GM13976 (cell line): ENCODE data around the gene TDP1.

Source experiments
- DNase-seq: peaks from one replicate; pipeline ENCODE4 v3.0.0; 2012; ENCODE audit warnings: low spot score
- CTCF ChIP-seq: IDR thresholded peaks from 2 replicates; pipeline ENCODE4 v1.5.1; 2012; ENCODE audit warnings: borderline replicate concordance, mild to moderate bottlenecking; ENCODE audit not compliant: insufficient read depth; ENCODE audit errors: extremely low read depth, missing control alignments, control extremely low read depth
- in situ Hi-C: fragments of 300-500 bp; cut with MboI; formaldehyde crosslinking; loops from one replicate; pipeline ENCODE4 v1.12.0; 2022; ENCODE audit warnings: low sequenced_read_pairs, mixed read lengths, inconsistent platforms; ENCODE audit not compliant: unreplicated experiment

TDP1 gene

GRCh38 chr14:89960914-89961313 lies 5.2 kb downstream of the TDP1 start:
- DNase-seq = no peak
- no peak for TF ChIP-seq CTCF
- in situ Hi-C loops = no loop called here

- no peak for DNase-seq
- in situ Hi-C loops = no loop called here
These were observed 7.7 kb downstream of the TDP1 start for GRCh38 chr14:89963288-89963978.

GRCh38 chr14:89965839-89966238 lies 10.1 kb downstream of the TDP1 start:
- DNase-seq = no peak
- in situ Hi-C loops = no loop called here
- TF ChIP-seq CTCF = no peak

More at GRCh38 chr14:89963288-89963978, 7.7 kb downstream of the TDP1 start:
- no peak for TF ChIP-seq CTCF

- peak; percentile 69 for TF ChIP-seq CTCF
- in situ Hi-C loops = loop anchor here (10.0 kb wide), 1 partner anchor 261 kb away; no protein-coding TSS in a partner anchor
- peak; percentile 61 for DNase-seq
These were observed 17.6 kb downstream of the TDP1 start for GRCh38 chr14:89973234-89973823.

- no peak for DNase-seq
- no peak for TF ChIP-seq CTCF
- in situ Hi-C loops = loop anchor here (10.0 kb wide), 1 partner anchor 257 kb away; no protein-coding TSS in a partner anchor
These were observed 21.9 kb downstream of the TDP1 start for GRCh38 chr14:89977668-89978067.

GRCh38 chr14:89978656-89979055 lies 22.9 kb downstream of the TDP1 start:
- no peak for TF ChIP-seq CTCF
- in situ Hi-C loops = loop anchor here (10.0 kb wide), 1 partner anchor 256 kb away; no protein-coding TSS in a partner anchor
- no peak for DNase-seq
